ENCODE results near the gene RAB37.

Gene RAB37

DNA sequence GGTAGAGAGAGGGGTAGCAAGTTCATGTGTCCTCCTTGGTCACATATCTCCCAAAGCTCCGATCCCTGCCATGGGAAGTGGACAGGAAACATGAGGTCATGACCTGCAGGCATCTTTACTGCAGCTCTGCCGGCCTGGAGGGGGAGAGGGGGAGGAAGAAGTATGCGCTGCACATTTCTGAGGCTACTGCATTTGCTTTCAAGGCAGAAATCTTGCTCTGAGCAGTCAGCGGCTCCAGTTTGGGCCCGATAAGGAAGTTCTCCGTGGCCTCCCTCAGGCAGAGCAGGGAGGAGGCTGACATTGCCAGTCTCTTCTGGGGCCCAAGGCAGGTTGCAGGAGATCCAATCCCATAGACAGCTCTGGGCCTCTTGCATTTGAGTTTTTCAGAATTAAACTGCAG is 9.9 kb downstream of the RAB37 start:
- H3K27ac Mint-ChIP-seq, result peak overlapping the region; percentile 11
- ATAC-seq (no peak), DNase-seq (no peak)
- H3K27me3 Mint-ChIP-seq, result no peaks in the 10 kb centered on the region
- peaks cover 67% of the 10 kb centered on the region for H3K4me1 Mint-ChIP-seq
- H3K9me3 Mint-ChIP-seq, result no peaks in the 10 kb centered on the region
- H3K4me3 Mint-ChIP-seq, result peak overlapping the region; percentile 5
- peaks cover 16% of the 10 kb centered on the region for H3K36me3 Mint-ChIP-seq (ENCODE audit: low read depth)

DNA sequence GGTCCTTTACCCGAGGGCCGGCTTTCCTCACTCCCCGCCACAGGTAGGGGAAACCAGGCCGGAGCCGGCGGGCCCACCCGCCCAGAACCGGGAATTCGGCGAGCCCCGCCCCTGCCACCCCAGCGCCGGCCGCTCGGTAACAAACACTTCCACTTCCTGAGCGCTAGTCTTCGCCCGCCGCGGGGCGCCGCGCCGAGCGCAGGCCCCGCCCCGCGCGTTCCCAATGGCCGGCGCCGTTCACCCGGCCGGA is 11.1 kb downstream of the RAB37 start:
- ATAC-seq (no peak), DNase-seq (no peak)
- H3K4me3 Mint-ChIP-seq, result peak overlapping the region; percentile 99
- peaks cover 67% of the 10 kb centered on the region for H3K4me1 Mint-ChIP-seq
- H3K36me3 Mint-ChIP-seq (ENCODE audit: low read depth), result peaks cover 26% of the 10 kb centered on the region
- no peaks in the 10 kb centered on the region for H3K27me3 Mint-ChIP-seq
- no peak overlapping the region for H3K27ac Mint-ChIP-seq
- H3K9me3 Mint-ChIP-seq, result no peaks in the 10 kb centered on the region

DNA sequence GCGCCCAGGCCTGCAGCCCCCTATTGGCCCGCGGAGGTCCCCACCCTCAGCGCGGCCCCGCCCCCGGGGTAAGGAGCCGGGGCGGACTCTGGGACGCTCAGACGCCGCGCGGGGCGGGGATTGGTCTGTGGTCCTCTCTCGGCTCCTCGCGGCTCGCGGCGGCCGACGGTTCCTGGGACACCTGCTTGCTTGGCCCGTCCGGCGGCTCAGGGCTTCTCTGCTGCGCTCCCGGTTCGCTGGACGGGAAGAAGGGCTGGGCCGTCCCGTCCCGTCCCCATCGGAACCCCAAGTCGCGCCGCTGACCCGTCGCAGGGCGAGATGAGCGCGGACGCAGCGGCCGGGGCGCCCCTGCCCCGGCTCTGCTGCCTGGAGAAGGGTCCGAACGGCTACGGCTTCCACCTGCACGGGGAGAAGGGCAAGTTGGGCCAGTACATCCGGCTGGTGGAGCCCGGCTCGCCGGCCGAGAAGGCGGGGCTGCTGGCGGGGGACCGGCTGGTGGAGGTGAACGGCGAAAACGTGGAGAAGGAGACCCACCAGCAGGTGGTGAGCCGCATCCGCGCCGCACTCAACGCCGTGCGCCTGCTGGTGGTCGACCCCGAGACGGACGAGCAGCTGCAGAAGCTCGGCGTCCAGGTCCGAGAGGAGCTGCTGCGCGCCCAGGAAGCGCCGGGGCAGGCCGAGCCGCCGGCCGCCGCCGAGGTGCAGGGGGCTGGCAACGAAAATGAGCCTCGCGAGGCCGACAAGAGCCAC is 11.6 kb downstream of the RAB37 start, which contains the start of gene NHERF1:
Gene NHERF1 (plus strand): TSS at position 100 of the 750 bp plus-strand sequence. CDS start 219 bp downstream, at position 319.
- peak within 1 kb of the TSS; percentile 90 for H3K27ac Mint-ChIP-seq
- no peaks in the 10 kb centered on the region for H3K9me3 Mint-ChIP-seq
- peaks cover 27% of the 10 kb centered on the region for H3K36me3 Mint-ChIP-seq (ENCODE audit: low read depth)
- ATAC-seq, result peak; percentile 86
- peak; percentile 96 for DNase-seq
- no peaks in the 10 kb centered on the region for H3K27me3 Mint-ChIP-seq
- H3K4me3 Mint-ChIP-seq, result peak within 1 kb of the TSS; percentile 99
- H3K4me1 Mint-ChIP-seq, result peaks cover 67% of the 10 kb centered on the region

DNA sequence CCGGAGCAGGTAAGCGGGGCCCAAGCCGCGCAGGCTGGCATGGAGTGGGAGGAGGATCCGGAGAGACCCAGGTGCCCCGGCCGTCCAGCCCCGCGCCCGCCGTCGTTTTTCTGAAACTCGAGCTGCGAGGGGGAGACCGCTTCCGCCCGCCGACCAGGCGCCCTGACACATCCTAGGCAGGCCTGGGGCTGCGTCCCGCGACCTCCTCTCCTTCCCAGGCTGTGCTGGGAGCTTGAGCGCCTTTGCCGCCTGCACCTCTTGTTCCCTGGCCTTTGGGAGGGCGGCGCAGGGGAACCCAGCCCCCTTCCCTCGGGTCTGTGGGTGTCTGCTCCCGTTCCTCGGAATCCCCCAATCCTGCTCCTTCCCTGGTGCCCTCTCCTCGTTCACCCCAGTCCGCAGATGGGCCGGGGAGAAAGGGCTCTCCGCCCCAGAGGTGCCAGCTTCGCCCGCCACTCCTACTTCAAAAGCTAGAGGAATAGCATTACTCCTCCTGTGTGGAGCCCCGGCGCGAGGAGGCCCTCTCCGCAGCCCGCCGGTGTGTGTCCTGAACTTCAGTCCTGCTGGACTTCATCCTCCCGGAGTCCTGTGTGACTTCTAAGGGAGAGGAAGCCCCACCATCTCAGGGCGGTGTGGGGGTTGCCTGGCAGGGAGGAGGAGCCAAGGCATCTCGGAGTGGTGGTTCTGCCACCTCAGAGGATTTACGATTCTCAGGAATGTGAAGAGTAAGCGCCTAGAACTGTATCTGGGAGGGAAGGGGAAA is 12.4 kb downstream of the RAB37 start:
- H3K27ac Mint-ChIP-seq, result peak overlapping the region; percentile 90
- no peaks in the 10 kb centered on the region for H3K9me3 Mint-ChIP-seq
- peaks cover 27% of the 10 kb centered on the region for H3K36me3 Mint-ChIP-seq (ENCODE audit: low read depth)
- ATAC-seq (peak; percentile 3), DNase-seq (peak; percentile 57)
- H3K4me3 Mint-ChIP-seq, result peak overlapping the region; percentile 99
- peaks cover 66% of the 10 kb centered on the region for H3K4me1 Mint-ChIP-seq
- H3K27me3 Mint-ChIP-seq, result no peaks in the 10 kb centered on the region

DNA sequence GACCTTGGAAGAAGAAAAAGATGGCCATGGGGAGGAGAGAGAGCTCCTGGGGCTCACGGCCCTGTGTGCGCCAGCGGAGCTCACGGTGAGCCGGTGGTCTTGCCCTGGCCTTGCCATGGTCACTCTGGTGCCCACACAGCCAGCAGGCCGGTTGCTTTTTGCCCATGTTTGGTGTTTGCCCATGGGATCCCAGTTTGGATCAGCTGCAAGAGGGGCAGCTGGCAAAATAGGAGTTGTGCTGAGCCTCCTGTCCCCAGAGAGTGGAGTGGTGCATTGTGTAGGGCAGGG is 12.9 kb downstream of the RAB37 start:
- H3K4me3 Mint-ChIP-seq, result peak overlapping the region; percentile 99
- peaks cover 66% of the 10 kb centered on the region for H3K4me1 Mint-ChIP-seq
- DNase-seq (no peak), ATAC-seq (no peak)
- H3K36me3 Mint-ChIP-seq (ENCODE audit: low read depth), result peaks cover 31% of the 10 kb centered on the region
- H3K27ac Mint-ChIP-seq, result peak overlapping the region; percentile 90
- no peaks in the 10 kb centered on the region for H3K9me3 Mint-ChIP-seq
- no peaks in the 10 kb centered on the region for H3K27me3 Mint-ChIP-seq

DNA sequence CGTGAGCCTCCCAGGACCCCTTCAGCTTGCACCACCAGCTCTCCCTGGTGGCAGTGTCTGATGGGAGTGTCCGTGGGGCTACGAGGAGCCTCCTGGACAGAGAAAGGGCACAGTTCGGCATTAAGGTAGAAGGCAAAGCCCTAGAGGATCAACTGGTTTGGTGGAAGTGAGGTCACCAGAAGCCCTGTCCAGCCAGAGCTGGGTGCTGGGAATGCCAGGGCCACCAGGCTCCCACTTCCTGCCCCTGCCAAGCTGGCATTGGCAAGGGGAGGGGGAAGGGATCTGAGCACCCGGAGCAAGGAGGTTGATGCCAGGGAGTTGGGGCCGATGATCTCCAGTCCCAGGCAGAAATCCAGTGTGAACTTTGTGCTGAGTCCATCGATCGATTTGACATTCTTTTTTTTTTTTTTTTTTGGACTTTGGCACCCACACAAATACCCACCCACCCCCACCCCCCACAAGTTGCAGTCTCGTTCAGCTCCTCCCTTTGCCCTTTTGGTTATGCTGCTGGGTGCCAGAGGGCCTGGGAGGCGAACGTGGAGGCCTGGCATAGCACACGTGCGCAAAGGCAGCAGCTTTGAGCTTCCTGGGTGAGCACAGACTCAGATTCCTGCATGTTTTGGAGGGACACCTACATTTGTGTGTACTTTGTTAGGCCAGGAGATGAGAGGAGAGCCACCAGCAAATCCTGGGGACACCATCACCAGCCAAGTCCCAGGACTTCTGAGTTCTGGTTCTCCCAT is 13.4 kb downstream of the RAB37 start:
- no peaks in the 10 kb centered on the region for H3K27me3 Mint-ChIP-seq
- ATAC-seq (no peak), DNase-seq (peak; percentile 51)
- H3K4me1 Mint-ChIP-seq, result peaks cover 71% of the 10 kb centered on the region
- H3K4me3 Mint-ChIP-seq, result peak overlapping the region; percentile 99
- H3K27ac Mint-ChIP-seq, result peak overlapping the region; percentile 90
- peaks cover 31% of the 10 kb centered on the region for H3K36me3 Mint-ChIP-seq (ENCODE audit: low read depth)
- H3K9me3 Mint-ChIP-seq, result no peaks in the 10 kb centered on the region

DNA sequence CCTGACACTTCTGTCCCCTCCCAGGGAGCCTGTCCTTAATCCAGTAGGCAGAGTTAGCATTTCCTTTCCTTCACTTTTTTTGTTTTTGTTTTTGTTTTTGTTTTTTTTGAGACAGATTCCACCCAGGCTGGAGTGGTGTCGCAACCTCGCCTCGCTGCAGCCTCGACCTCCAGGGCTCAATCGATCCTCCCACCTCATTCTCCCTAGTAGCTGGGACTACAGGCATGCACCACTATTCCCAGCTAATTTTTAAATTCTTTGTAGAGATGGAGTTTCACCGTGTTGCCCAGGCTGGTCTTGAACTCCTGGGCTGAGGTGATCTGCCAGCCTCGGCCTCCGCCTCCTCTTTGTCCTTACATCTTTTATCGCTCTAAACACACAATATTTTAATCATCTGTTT is 15.4 kb downstream of the RAB37 start:
- Mint-ChIP-seq H3K27ac (peak overlapping the region; percentile 81), H3K4me1 (peaks cover 72% of the 10 kb centered on the region), H3K4me3 (peak overlapping the region; percentile 99), H3K36me3 (ENCODE audit: low read depth) (peaks cover 31% of the 10 kb centered on the region), H3K9me3 (no peaks in the 10 kb centered on the region), H3K27me3 (no peaks in the 10 kb centered on the region)
- ATAC-seq (no peak), DNase-seq (no peak)

DNA sequence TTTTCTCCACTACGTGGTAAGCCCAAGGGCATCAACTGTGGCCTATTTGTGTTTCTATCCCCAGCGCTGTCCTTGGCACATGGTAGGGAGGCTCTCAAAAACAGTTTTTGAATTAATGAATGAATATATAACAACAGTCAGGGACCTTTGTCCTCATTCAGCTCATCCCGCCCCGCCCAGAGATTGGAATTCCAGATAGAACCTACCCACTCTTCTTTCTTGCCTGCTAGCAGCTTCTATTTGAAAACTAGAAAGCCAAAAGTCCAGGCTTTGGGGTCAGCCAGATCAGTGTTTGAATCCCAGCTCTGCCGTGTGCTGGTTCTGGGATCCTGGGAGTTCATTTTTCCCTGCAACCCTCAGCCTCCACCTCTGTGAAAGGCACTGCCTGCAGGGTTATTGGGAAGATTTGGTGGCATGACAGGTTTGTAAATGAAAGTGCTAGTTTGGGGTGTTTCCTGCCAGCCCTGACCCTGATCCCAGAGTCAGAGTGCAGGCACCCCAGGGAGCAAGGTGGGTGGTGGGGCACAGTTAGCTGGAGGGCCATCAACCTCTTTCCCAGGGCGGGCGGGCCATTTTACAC is 15.9 kb downstream of the RAB37 start:
- H3K27ac Mint-ChIP-seq, result peak overlapping the region; percentile 81
- no peaks in the 10 kb centered on the region for H3K27me3 Mint-ChIP-seq
- H3K36me3 Mint-ChIP-seq (ENCODE audit: low read depth), result peaks cover 31% of the 10 kb centered on the region
- H3K4me3 Mint-ChIP-seq, result peak overlapping the region; percentile 99
- peaks cover 72% of the 10 kb centered on the region for H3K4me1 Mint-ChIP-seq
- no peaks in the 10 kb centered on the region for H3K9me3 Mint-ChIP-seq
- ATAC-seq (no peak), DNase-seq (no peak)

DNA sequence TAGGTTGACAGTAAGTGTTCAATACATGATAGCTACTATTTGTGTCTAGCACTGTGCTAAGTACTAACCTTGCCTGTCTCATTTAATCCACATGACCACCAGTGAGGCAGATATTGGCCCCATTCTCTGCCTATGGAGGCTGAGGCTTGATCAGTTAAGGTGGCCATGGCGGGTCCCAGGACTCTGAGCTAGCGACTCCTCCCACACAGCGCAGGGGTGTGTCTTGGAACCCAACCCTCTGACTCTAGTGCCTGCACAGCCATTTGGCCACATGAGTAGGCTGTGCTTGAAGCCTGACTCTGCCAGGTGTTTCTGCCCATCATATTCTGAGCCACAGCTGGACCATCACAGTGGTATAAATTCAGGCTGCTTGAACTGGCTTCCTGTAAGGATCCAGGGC is 17.8 kb downstream of the RAB37 start:
- Mint-ChIP-seq H3K4me1 (peaks cover 86% of the 10 kb centered on the region), H3K36me3 (ENCODE audit: low read depth) (peaks cover 27% of the 10 kb centered on the region), H3K27me3 (no peaks in the 10 kb centered on the region), H3K9me3 (no peaks in the 10 kb centered on the region), H3K4me3 (no peak overlapping the region), H3K27ac (no peak overlapping the region)
- ATAC-seq, result no peak
- DNase-seq, result peak; percentile 18

DNA sequence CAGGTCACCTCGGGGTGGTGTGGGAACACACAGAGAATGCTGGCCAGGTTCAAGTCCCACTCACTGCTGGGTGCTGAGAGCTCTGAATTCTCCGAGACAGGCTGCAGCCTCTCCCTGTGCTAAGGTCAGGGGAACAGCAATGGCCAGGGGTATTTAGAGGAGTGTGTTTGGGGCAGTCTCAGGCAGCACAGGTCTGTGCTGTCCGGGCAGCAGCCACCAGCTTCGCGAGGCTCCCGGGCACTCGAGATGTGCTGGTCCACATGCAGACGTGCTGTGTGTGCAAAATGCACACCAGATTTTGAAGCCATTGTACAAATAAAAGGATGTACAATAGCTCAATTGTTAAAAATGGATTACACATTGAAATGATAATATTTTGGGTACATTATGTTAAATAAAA is 18.5 kb downstream of the RAB37 start:
- Mint-ChIP-seq H3K9me3 (no peaks in the 10 kb centered on the region), H3K27ac (no peak overlapping the region), H3K4me3 (no peak overlapping the region), H3K4me1 (peaks cover 88% of the 10 kb centered on the region), H3K36me3 (ENCODE audit: low read depth) (peaks cover 23% of the 10 kb centered on the region), H3K27me3 (no peaks in the 10 kb centered on the region)
- DNase-seq, result no peak
- ATAC-seq, result no peak

DNA sequence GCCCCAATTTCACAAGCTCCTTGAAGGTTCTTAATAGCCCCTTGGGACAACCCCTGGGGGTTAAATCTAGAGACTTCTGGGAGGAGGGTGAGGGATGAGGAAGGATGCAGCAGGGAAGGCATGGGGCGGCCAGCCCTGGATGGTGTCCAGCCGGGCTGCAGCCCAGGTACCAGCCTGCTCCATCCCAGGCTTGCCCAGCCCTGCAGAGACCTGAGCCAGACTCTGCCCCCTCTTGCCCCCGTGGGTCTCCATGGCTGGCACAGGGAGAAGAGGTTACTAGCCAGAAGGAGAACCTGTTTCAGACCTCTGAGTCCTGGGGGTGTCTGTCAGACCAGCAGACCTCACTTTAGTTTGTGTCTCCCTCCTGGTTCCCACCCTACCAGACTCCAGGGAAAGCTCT is 19.8 kb downstream of the RAB37 start:
- Mint-ChIP-seq H3K27ac (no peak overlapping the region), H3K9me3 (no peaks in the 10 kb centered on the region), H3K4me3 (no peak overlapping the region), H3K36me3 (ENCODE audit: low read depth) (peaks cover 15% of the 10 kb centered on the region), H3K4me1 (peaks cover 86% of the 10 kb centered on the region), H3K27me3 (no peaks in the 10 kb centered on the region)
- no peak for ATAC-seq
- DNase-seq, result no peak

DNA sequence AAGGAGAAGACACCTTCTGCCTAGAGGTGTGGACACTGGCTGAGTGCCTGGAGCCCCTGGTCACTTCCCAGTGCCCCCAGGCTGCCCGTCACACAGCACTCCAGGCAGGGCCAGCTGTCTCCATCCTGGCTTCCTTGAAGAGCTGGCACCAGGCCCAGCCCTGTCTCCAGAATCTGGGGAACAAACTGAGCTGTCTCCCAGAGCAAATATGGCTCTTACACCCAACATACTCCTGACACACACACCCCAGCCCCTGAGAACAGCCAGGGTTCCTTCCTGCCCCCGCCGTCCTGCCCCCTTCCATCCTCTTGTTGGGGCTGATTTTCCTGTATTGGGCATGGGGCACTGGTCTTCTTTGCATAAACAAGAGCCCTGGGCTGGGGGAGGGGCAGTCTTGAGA is 20.4 kb downstream of the RAB37 start:
- Mint-ChIP-seq H3K9me3 (no peaks in the 10 kb centered on the region), H3K4me1 (peaks cover 80% of the 10 kb centered on the region), H3K27ac (peak overlapping the region; percentile 27), H3K27me3 (no peaks in the 10 kb centered on the region), H3K4me3 (no peak overlapping the region), H3K36me3 (ENCODE audit: low read depth) (peaks cover 12% of the 10 kb centered on the region)
- no peak for ATAC-seq
- no peak for DNase-seq

DNA sequence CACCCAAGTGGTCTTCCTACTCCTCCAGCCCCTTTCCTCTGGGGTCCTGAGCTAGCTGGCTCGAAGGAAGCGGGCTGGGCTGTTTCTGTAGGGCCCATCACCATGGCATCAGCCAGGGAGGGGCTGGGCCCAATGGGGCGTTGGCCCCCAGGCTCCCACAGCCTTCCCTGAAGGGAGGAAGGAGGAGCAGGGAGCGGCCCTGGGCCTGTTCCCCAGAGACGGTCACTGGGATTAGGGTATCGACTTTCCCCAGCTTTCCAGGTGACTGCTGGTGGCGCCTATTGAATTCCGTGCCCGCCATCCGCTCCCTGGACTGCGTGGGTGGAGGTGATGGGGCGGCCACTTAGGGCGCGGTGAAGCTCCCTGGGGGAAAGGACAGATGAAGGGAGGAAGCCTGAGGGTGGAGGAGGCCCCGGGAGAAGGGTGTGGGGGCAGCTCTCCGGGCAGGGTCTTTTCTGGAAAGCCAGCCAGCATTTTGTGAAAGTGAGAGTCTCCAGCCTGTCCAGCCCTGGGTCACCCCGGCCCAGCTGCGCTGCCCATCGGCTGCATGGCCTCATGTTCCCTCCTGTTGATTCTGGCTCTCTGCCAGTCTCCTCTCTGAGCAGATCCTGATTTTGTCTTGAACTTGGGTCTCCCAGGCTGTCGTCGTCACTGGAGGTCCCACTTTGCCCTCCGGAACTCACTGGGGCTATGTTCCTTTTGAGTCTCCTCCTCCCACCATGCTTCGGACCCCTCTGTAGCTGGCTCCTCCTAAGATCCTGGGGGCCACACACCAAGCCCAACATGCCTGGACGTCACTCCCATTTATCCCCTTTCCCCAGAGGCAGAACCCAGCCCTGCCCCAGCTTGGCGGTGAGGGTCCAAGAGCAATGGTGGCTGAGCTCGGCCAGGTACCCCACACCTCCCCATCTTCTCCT is 21.1 kb downstream of the RAB37 start:
- Mint-ChIP-seq H3K27me3 (no peaks in the 10 kb centered on the region), H3K4me1 (peaks cover 73% of the 10 kb centered on the region), H3K4me3 (peak overlapping the region; percentile 29), H3K36me3 (ENCODE audit: low read depth) (peaks cover 7% of the 10 kb centered on the region), H3K27ac (peak overlapping the region; percentile 76), H3K9me3 (no peaks in the 10 kb centered on the region)
- DNase-seq (no peak), ATAC-seq (no peak)

DNA sequence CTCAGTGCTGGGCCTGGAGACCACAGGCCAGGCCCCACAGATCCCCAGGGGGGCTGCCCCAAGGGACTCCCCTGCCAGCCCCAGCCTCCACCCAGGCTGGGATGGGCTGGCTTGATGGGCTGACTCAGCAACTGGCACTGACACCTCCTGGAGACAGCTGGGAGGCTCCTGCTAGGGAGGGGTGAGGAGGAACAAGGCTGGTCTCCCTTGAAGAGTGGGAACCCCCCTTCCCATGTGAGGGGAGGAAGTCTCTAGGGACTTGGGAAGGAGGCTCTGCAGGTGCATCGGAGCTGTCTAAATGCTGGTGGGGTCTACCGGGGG is 21.8 kb downstream of the RAB37 start:
- Mint-ChIP-seq H3K4me1 (peaks cover 67% of the 10 kb centered on the region), H3K36me3 (ENCODE audit: low read depth) (peaks cover 6% of the 10 kb centered on the region), H3K27me3 (no peaks in the 10 kb centered on the region), H3K27ac (peak overlapping the region; percentile 76), H3K9me3 (no peaks in the 10 kb centered on the region), H3K4me3 (peak overlapping the region; percentile 29)
- DNase-seq (no peak), ATAC-seq (peak; percentile 52)
